OCI-LY1 (cell line): ENCODE measurements around the gene CCDC154.

ENCODE experiments used
- H2AFZ ChIP-seq: fragments of 200-600 bp; sonication (generic), shearing (Covaris generic); 2 replicates; pipeline ENCODE4 v1.6.0; 2014; ENCODE audit warnings: antibody characterized with exemption, mild to moderate bottlenecking, low read length
- H3F3A ChIP-seq: fragments of 200-600 bp; sonication (generic), shearing (Covaris generic); 2 replicates; pipeline ENCODE4 v1.6.0; 2014; ENCODE audit warnings: mild to moderate bottlenecking, antibody characterized with exemption, low read length, moderate library complexity; ENCODE audit not compliant: insufficient read depth
- H3K27ac ChIP-seq: fragments of 200-600 bp; sonication (generic); 2 replicates; pipeline ENCODE4 v1.5.1; 2014; ENCODE audit warnings: low read length, mixed run types, mild to moderate bottlenecking, low read depth; ENCODE audit not compliant: poor library complexity, severe bottlenecking
- H3K27me3 ChIP-seq: fragments of 200-600 bp; sonication (generic); 2 replicates; pipeline ENCODE4 v1.6.0; 2014; ENCODE audit warnings: antibody characterized with exemption, mild to moderate bottlenecking, low read length, moderate library complexity; ENCODE audit not compliant: insufficient read depth
- H3K36me3 ChIP-seq: fragments of 200-600 bp; sonication (generic); 2 replicates; pipeline ENCODE4 v1.6.1; 2014; ENCODE audit warnings: mild to moderate bottlenecking, antibody characterized with exemption, low read length, moderate library complexity, mixed read lengths; ENCODE audit not compliant: insufficient read depth
- H3K4me1 ChIP-seq: fragments of 200-600 bp; sonication (generic); 2 replicates; pipeline ENCODE4 v1.5.1; 2014; ENCODE audit warnings: mild to moderate bottlenecking, low read length, moderate library complexity; ENCODE audit not compliant: insufficient read depth, severe bottlenecking
- H3K4me2 ChIP-seq: fragments of 200-600 bp; sonication (generic), shearing (Covaris generic); 2 replicates; pipeline ENCODE4 v1.6.1; 2014; ENCODE audit warnings: low read length
- H3K4me3 ChIP-seq: fragments of 200-600 bp; sonication (generic); 2 replicates; pipeline ENCODE4 v1.5.1; 2014; ENCODE audit warnings: low read length, low read depth, mild to moderate bottlenecking, mixed read lengths; ENCODE audit not compliant: poor library complexity, severe bottlenecking
- H3K79me2 ChIP-seq: fragments of 200-600 bp; shearing (Covaris generic); 2 replicates; pipeline ENCODE4 v1.6.1; 2016; ENCODE audit warnings: mixed run types, low read length, mixed read lengths; ENCODE audit not compliant: insufficient read depth
- H3K9ac ChIP-seq: fragments of 200-600 bp; sonication (generic), shearing (Covaris generic); 2 replicates; pipeline ENCODE4 v1.6.1; 2014; ENCODE audit warnings: mild to moderate bottlenecking, low read length, mixed read lengths
- H3K9me2 ChIP-seq: fragments of 200-600 bp; sonication (generic), shearing (Covaris generic); 2 replicates; pipeline ENCODE4 v1.6.1; 2014; ENCODE audit warnings: low read depth, mild to moderate bottlenecking, low read length, mixed read lengths
- H3K9me3 ChIP-seq: fragments of 200-600 bp; shearing (Covaris generic); 2 replicates; pipeline ENCODE4 v1.6.1; 2014; ENCODE audit warnings: low read length, mixed read lengths
- H4K20me1 ChIP-seq: fragments of 200-600 bp; sonication (generic), shearing (Covaris generic); 2 replicates; pipeline ENCODE4 v1.6.0; 2016; ENCODE audit warnings: mild to moderate bottlenecking, low read length; ENCODE audit not compliant: insufficient read depth
- CTCF ChIP-seq: fragments of 200-600 bp; sonication (generic), shearing (Covaris generic); IDR thresholded peaks from 2 replicates; pipeline ENCODE4 v1.5.1; 2017; ENCODE audit warnings: mild to moderate bottlenecking, antibody characterized with exemption, low read length, moderate library complexity, mixed read lengths
- EZH2 ChIP-seq: fragments of 200-600 bp; sonication (generic), shearing (Covaris generic); IDR thresholded peaks from 2 replicates; pipeline ENCODE4 v1.8.0; 2017; ENCODE audit warnings: borderline replicate concordance, mixed run types, mild to moderate bottlenecking, antibody characterized with exemption, low read length, moderate library complexity, mixed read lengths

Gene CCDC154

GRCh38 chr16:1438229-1439057 is 5.9 kb downstream of the CCDC154 start:
- no peak overlapping the region for H3K27ac ChIP-seq
- H3K4me3 ChIP-seq: no peak overlapping the region
- no peaks in the 10 kb centered on the region for H3K79me2 ChIP-seq
- H3K9ac ChIP-seq: no peak overlapping the region
- H3K4me2 ChIP-seq: no peak overlapping the region
- H3K4me1 ChIP-seq: no peaks in the 10 kb centered on the region
- no peak overlapping the region for H2AFZ ChIP-seq
- no peaks in the 10 kb centered on the region for H3K36me3 ChIP-seq
- H3K9me2 ChIP-seq: no peaks in the 10 kb centered on the region
- H3K9me3 ChIP-seq: no peaks in the 10 kb centered on the region
- peaks cover 6% of the 10 kb centered on the region; the same call in 1 of the 2 replicates for H3K27me3 ChIP-seq
- TF ChIP-seq CTCF (no peak), EZH2 (no peak)
- H3F3A ChIP-seq: no peaks in the 10 kb centered on the region
- no peaks in the 10 kb centered on the region for H4K20me1 ChIP-seq

GRCh38 chr16:1437606-1438005 is 6.8 kb downstream of the CCDC154 start:
- no peaks in the 10 kb centered on the region for H3K9me2 ChIP-seq
- no peaks in the 10 kb centered on the region; the same call in 1 of the 2 replicates for H3K27me3 ChIP-seq
- no peak overlapping the region for H3K4me2 ChIP-seq
- TF ChIP-seq CTCF (no peak), EZH2 (no peak)
- H3K9me3 ChIP-seq: no peaks in the 10 kb centered on the region
- no peaks in the 10 kb centered on the region for H3K79me2 ChIP-seq
- no peak overlapping the region for H3K9ac ChIP-seq
- no peaks in the 10 kb centered on the region for H3K4me1 ChIP-seq
- no peak overlapping the region for H2AFZ ChIP-seq
- no peak overlapping the region for H3K4me3 ChIP-seq
- H4K20me1 ChIP-seq: no peaks in the 10 kb centered on the region
- no peak overlapping the region for H3K27ac ChIP-seq
- no peaks in the 10 kb centered on the region for H3F3A ChIP-seq
- no peaks in the 10 kb centered on the region for H3K36me3 ChIP-seq

- Histone ChIP-seq H3K4me2 (no peak overlapping the region), H3K9me2 (no peaks in the 10 kb centered on the region), H2AFZ (no peak overlapping the region), H3K4me1 (no peaks in the 10 kb centered on the region), H3K79me2 (no peaks in the 10 kb centered on the region), H3K9ac (no peak overlapping the region), H3K27ac (no peak overlapping the region), H4K20me1 (no peaks in the 10 kb centered on the region), H3K4me3 (no peak overlapping the region), H3K36me3 (no peaks in the 10 kb centered on the region), H3K27me3 (no peaks in the 10 kb centered on the region; the same call in 1 of the 2 replicates), H3F3A (no peaks in the 10 kb centered on the region), H3K9me3 (no peaks in the 10 kb centered on the region)
- TF ChIP-seq CTCF: no peak; the same call in 1 of the 2 replicates
- TF ChIP-seq EZH2: no peak
Measured at GRCh38 chr16:1436731-1437355, 7.5 kb downstream of the CCDC154 start.
